Measurements from ENCODE around the gene ARAF.
A peak's percentile ranks its signal among the peaks of the same experiment; 100 is the strongest.

ARAF gene

DNA sequence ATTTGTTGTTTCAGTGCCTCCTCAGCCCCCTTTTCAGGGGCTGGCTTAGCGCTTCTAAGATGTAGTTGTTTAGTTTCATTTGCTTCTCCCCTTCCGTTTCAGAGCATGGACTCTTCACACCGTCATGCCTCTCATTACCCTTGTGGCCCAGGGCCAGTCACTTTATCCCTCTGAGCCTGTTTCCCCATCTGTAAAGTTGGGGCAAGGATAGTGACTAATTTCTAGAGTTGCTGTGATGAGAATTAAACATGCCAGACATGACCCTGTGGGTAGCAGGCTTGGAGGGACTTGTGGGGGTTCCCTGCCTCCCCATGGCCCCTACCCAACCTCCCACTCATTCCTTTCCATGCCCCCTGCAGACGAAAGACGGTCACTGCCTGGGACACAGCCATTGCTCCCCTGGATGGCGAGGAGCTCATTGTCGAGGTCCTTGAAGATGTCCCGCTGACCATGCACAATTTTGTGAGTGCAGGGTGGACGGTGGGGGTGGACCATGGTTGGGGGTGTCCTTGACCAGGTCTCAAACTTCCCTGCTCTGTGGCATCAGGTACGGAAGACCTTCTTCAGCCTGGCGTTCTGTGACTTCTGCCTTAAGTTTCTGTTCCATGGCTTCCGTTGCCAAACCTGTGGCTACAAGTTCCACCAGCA is 3.6 kb downstream of the ARAF start:
- DNase-seq (ENCODE audit: low read depth, low spot score): no peak

- no peak for DNase-seq (ENCODE audit: low read depth, low spot score)
Observed at GRCh38 chrX:47566841-47567240, 5.8 kb downstream of the ARAF start.

GRCh38 chrX:47568656-47569295 is 7.8 kb downstream of the ARAF start:
- peak; percentile 7 for DNase-seq (ENCODE audit: low read depth, low spot score)

GRCh38 chrX:47570794-47571193 is 9.8 kb downstream of the ARAF start:
- DNase-seq (ENCODE audit: low read depth, low spot score): no peak

- DNase-seq (ENCODE audit: low read depth, low spot score): no peak
Observed at GRCh38 chrX:47571215-47571614, 10.2 kb downstream of the ARAF start.

GRCh38 chrX:47571896-47572295 is 10.9 kb downstream of the ARAF start:
- no peak for DNase-seq (ENCODE audit: low read depth, low spot score)

- DNase-seq (ENCODE audit: low read depth, low spot score): no peak
Observed at GRCh38 chrX:47572773-47573340, 11.9 kb downstream of the ARAF start.

DNA sequence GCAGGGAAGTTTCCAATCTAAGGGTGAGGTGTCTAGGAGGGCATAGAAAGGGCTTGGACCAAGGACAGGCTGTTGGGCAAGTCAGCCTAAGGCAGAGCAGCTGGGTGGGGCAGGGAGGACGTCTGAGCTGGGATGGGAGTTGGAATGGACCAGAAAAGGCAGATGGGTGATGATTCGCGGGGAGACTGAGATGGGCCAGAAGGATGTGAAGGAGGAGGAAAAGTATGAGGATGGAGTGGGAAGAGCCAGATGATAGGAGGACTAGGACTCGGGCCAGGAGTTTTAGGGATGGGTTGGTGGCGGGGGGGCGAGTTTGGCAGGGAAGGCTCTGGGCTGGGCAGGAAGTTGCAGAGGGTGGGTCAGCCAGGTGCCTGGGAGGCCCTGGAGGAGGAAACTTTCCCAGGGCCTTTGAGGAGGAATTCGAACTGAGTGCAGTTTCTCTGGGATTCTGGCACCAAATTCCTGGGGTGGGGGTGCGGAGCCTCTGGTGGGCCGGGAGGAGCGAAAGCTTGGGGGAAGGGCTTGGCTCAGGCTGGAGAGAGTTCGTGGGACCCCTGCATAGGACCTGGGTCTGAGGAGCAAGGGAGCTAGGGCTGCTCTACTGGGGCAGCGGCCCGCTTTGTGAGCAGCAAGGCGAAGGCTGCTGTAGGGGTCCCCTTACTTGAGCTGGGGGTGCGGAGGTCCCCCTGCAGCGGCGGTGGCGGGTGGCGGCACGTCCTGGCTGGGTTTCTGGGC is 12.5 kb downstream of the ARAF start:
- no peak for DNase-seq (ENCODE audit: low read depth, low spot score)

- DNase-seq (ENCODE audit: low read depth, low spot score): no peak
Observed at GRCh38 chrX:47574076-47574546, 13.1 kb downstream of the ARAF start.

DNA sequence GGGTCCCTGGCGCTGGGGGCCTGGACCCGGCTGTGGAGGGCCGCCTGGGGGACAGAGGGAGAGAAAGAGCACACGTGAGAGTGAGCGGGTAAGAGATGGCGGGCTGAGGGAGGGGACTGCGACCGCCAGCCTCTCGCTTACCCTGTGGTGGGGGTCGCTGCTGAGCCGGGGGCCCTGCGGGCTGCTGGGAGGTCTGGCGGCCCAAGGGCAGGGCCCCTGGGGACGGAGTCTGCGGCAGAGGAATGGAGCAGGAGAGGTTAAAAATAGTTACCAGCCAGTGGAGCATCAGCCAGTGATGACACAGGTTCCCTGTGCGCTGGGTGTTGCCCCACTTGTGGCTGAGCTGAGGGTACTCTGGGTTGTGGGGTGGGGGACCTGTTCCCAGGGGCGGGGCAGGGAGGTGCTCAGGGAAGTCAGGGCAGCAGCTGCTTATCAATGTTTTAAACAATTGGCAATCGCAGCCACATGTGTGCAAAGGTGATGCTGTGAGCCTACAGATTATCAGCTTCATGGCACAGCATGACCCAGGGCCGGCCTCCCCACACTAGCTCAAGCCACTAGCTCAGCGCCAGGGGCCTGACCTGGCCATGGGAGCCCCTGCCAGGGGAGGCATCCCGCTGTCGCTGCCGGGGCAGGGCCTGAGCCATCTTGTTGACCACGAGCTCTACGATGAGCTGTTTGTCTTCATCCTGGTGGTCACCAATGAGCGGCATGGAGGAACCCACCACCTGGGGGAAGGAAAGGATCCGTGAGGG is 13.7 kb downstream of the ARAF start:
- no peak for DNase-seq (ENCODE audit: low read depth, low spot score)

DNA sequence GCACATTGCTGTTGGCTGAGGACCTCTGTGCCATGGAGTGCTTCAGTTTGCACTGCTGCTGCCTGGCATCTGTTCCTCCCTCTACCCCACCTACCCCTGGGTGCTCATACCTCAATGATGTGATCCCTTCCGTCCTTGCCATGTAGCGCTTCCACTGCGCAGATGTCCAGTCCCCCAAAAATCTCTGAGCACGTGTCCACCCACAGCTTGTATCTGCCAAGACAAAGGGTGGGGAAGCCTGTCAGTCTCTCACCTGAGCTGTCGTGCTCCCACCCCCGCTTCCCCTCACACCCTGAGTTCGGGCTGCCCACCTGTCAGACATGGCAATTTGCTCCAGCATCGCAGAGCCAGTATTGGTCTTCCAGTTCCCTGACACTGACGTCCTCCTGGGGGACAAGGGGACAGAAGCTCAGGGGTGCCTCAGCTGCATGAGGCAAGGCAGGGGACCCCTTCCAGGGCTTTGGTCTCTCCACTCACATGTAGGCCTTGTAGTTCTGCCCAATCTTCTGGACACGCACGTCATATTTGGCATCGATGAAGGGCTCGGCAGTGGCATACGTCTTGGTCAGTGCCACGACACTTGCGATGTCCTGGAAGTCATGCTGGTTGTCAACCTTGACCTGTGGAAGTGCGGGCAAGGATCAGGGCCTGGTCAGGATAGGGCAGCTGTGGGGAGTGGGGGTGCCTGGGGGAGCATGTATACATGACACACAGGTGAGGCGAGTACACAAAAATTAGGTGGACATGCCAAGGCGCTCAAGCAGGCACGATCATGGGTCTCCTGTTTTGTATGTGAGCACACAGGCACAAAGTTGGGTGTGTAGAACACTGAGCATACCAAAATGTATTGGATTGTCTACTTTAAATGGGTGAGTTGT is 15.3 kb downstream of the ARAF start:
- no peak for DNase-seq (ENCODE audit: low read depth, low spot score)

DNA sequence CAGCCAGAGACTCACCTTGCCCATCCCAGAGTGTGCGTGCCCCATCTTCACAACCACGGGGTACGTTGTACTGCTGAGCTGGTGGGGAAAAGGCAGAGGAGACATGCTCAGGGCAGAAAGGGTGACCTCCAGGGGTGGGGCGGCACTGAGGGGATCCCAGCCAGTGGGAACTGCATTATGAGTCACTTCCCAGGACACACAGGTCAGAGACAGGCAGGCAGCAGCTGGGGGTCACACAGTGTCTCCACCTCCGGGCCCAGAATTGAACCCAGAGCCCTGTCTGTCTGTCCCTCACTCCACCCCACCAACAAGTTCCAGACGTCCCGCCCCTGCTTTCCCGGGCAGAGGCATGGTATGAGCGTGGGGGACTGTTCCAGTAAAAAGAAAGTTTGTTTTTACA is 16.4 kb downstream of the ARAF start:
- no peak for DNase-seq (ENCODE audit: low read depth, low spot score)

GRCh38 chrX:47577901-47578300 is 16.9 kb downstream of the ARAF start:
- DNase-seq (ENCODE audit: low read depth, low spot score): no peak

DNA sequence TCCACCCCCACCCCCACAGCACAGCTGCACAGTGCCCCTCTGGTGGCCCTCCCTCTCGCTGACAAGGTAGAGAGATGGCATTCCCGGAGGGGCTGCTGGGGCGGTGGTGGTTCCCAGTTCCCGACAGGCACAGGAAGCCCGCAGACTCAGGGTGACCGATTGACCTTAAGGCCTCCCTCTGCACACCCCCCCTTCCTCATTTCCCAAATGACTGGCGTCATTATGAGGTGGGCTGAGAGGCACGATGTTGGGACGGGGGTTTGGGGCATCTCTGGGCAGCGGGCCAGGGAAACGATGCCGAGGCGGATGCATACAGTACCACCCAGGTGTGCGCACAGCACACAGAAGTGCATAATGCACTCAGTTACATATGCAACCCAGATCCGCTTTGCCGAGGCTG is 17.7 kb downstream of the ARAF start:
- no peak for DNase-seq (ENCODE audit: low read depth, low spot score)

DNA sequence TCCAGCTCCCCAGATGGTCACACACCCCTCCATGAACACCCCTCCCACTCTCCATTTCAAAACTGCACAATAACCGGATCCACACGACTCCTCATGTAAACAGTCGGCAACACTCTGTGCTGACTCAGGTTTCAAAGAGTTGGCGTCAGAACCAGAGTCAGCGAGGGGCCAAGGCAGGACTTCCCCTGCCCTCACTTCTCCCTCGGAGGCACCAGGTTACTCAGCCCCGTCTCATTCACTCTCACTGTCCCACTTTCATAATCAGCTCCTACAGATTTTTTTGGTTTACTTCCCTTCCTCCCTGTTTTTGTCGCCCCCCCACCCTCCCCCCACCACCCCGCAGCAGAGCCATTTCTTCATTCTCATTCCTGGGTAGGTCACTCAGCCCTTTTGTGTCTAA is 18.5 kb downstream of the ARAF start:
- no peak for DNase-seq (ENCODE audit: low read depth, low spot score)

DNA sequence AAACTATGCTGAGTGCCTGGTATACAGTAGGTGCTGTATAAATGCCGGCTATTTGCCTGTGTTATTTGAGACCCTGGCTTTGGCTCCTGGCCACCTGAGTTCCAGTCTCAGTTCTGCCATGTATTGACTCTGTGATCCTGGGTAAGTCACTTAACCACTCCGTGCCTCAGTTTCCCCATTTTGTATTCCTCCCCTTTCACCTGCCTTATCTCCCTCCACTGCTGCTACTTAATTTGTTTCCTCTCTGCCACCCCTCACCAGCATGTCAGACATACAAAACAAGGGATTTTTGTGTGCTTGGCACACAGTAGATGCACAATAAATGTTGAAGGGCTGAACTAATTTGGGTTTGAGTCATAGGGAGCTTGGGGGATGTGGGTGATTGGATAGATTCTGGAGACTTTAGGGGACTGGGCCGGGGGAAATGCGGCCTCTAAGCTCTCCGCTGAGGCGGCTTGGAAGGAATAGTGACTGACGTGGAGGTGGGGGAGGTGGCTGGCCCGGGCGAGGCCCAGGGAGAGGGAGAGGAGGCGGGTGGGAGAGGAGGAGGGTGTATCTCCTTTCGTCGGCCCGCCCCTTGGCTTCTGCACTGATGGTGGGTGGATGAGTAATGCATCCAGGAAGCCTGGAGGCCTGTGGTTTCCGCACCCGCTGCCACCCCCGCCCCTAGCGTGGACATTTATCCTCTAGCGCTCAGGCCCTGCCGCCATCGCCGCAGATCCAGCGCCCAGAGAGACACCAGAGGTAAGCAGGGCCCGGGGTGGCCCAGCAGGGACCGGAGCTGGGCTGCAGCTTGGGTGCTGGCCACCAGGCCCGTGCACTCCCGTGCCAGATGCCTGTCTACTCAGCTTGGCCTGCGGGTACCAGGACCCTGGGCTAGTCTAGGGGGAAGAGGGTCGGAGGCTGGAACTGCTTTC is 21.0 kb downstream of the ARAF start, which contains the start of gene TIMP1:
TIMP1 (plus strand) TSS at position 706 of the 917 bp plus-strand sequence. CDS start 980 bp downstream, outside the sequence.
- DNase-seq (ENCODE audit: low read depth, low spot score): peak; percentile 56

- DNase-seq (ENCODE audit: low read depth, low spot score): no peak
Observed at GRCh38 chrX:47583240-47583861, 22.3 kb downstream of the ARAF start.

GRCh38 chrX:47584714-47585113 is 23.7 kb downstream of the ARAF start:
- no peak for DNase-seq (ENCODE audit: low read depth, low spot score)

DNA sequence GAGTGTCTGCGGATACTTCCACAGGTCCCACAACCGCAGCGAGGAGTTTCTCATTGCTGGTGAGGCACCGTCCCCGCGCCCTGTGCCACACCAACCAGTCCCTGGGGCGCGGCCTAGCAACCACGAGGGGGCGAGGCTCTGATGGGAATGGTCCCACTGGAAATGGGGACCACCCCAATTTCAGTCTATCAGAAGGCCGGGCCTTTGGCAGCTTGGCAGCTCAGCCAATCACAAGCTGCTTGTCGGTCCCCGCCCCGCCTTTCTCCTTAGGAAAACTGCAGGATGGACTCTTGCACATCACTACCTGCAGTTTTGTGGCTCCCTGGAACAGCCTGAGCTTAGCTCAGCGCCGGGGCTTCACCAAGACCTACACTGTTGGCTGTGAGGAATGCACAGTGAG is 24.3 kb downstream of the ARAF start:
- no peak for DNase-seq (ENCODE audit: low read depth, low spot score)

All from activated naive CD8-positive, alpha-beta T cell treated with anti-CD3 and anti-CD28 coated beads, Interleukin-2, amount 50 U/mL, for 16 hours (primary cell).